ENCODE data around the gene APOBEC3C.
"Not testable (repeated sequence)": the region's sequence is repeated elsewhere in the genome, so short reads cannot be mapped to it uniquely, and the experiment has no call there.

- TF ChIP-seq POLR2A (IDR thresholded peaks at IDR 0.05; ENCODE audit: low read length); GATA1 (IDR thresholded peaks at IDR 0.05; ENCODE audit: low read depth, low read length): not testable (repeated sequence)
Observed at GRCh38 chr22:38984784-38985757, 29.0 kb upstream of the APOBEC3C start.

Measured in erythroblast (primary cell).